Left colon (tissue), 2 donors: Measurements from ENCODE around the gene RETREG1. TPM values are rescaled to one million over a fixed set of nuclear protein-coding genes. Genes with fewer than 3 reads are reported as not detected.
"Not testable (repeated sequence)": the region's sequence is repeated elsewhere in the genome, so short reads cannot be mapped to it uniquely, and the experiment has no call there.

Source experiments
- ATAC-seq: fragments of 200-7000 bp; cut with Tn5 transposase; one replicate; pipeline ENCODE4 v1.9.1; 2020; ENCODE audit warnings: mild to moderate bottlenecking, moderate library complexity
- DNase-seq, 2 donors: peaks; one replicate each; pipeline ENCODE4 v3.0.0-alpha.2; 2020
- intact Hi-C, 2 donors: fragments of 100-400 bp; cut with DNase I in 1 of 2; cut with micrococcal nuclease in 1 of 2; formaldehyde crosslinking; loops; one replicate each; pipeline versions ENCODE4 v1.11.2 to v1.14.0; 2022; cut with DNase I, micrococcal nuclease
- total RNA-seq, 2 donors: library from RNA; stranded (reverse); fragmentation: NEBNext Ultra II Directional; extraction: Animal tissue kit (Norgen Biotek cat#: 25700); gene quantifications; one replicate each; pipeline ENCODE4 v1.2.1, GENCODE V29; 2021
- donor health status: DM: no; HTN: no; CAD: no.
- donor health status: DM: yes; HTN: yes; CAD: no.

RETREG1 gene
- total RNA-seq, 2 donors from 2014 or later, result 63.7 to 100 TPM

DNA sequence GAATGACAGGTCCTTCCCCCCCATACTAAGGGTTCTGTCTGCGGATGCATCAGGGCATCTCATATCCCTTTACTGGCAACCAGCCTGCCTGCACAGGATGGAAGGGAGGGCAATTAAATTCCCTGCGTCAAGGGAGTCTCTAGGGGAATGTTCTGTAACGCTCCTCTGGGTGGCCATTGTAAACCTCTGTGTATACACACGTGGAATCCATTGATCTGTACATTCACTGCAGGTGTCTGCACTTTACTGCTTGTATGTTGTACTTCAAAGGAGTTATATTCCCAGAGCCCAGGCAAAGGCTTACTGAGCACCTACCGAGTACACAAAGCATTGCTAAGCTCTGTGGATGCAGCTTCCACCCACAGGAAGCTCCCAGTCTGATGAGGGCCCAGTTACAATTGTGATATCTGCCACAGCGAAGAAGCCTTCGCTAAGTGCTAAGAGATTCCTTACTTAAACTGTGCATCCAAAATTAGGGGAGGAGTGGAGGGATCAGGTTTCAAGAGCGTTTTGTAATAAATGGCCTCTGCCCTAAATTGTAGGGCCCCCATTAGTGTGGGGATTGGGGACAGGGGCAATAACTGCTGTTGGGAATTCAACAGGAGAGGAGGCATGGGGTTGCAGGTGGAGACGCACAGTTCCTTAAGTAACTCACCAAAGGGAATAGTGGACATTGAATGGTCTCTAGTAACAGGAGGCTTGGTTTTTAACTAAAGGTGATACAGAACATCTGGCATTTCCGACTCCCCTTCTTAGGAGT lies 1.5 kb upstream of the RETREG1 start:
- intact Hi-C loops, result no loop called here
- DNase-seq (no peak), ATAC-seq (peak; percentile 41)

DNA sequence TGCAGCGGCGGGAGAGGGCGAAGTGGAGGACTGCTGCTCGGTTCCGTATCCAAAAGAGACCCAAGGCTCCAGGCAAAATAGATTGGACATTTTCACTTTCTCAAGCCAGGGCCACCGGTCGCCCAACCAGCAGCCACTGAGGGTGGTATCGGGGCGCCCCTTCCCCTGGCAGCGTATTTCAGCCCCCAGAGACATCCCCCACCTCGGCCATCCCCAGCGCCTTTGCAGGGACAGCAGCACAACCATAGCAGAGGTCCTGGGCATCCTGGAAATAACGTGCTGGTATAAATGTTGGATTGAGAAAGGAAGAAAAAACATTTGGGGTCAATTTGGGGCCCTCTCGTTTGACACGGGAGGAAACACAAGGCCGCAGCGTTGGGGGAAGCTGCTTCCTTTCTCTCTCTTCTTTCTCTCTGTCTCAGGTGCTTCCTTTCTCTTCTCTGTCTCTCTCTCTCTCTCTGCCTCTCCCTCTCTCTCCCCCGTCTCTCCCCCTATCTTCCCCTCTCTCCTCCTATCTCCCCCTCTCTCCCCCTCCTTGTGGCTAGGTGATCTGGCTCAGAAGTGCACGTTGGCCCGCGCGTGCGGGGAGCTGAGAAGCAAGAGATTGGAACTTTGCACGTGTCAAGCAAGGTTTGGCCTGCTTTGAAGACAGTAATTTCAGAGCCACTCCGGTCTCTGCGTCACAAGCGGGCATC lies 624 bp upstream of the RETREG1 start:
- DNase-seq, result peak; percentile 20 to 31
- intact Hi-C loops, result no loop called here
- no peak for ATAC-seq

DNA sequence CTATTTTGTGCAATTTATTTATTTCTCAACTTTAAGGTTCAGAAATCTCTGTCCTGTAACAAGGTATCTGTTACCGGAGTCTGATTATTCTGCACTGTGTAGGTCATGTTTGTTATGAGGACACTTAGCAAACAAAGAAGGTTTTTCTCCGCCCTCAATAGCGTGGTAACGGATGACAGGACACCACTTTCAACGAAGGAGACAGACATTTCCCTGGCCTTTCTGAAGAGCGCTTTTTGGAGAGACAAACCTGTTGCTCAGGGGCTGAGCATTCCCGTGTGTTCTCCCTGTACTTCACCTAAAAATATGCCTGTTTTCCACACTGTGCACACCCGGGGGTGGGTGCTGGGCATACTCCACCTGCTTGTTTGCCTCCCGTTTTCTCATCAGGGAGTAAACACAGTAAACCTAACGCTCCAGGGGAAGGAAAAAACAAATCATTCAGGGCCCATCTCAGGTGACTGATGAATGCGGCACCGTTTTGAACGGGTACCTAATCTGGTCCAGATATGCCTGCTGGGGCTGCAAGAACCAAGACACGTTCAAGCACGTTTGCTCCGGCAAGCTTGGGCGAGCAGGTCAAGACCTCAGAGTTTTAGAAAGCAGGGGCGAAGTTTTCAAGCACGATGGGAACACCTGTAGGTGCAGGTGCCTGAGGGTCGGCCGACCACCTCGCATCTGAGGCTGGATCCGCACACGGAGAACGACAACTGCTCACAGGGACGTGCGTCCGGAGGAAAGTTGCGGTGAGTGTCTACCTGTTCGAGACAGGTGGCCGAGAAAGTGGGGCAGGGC lies 859 bp downstream of the RETREG1 start:
- ATAC-seq (peak; percentile 42), DNase-seq (peak in 1 of 2 donors; percentile 10)
- intact Hi-C loops, result no loop called here

GRCh38 chr5:16612007-16612406 lies 4.8 kb downstream of the RETREG1 start:
- intact Hi-C loops, result no loop called here
- no peak for ATAC-seq
- DNase-seq, result no peak

- intact Hi-C loops, DNase-seq, ATAC-seq: not testable (repeated sequence)
Measured at GRCh38 chr5:16610896-16611295, 5.9 kb downstream of the RETREG1 start.

GRCh38 chr5:16609412-16609811 lies 7.4 kb downstream of the RETREG1 start:
- intact Hi-C loops, result no loop called here
- no peak for DNase-seq
- ATAC-seq, result no peak

GRCh38 chr5:16606628-16607027 lies 10.2 kb downstream of the RETREG1 start:
- intact Hi-C loops, result no loop called here
- ATAC-seq (no peak), DNase-seq (no peak)

DNA sequence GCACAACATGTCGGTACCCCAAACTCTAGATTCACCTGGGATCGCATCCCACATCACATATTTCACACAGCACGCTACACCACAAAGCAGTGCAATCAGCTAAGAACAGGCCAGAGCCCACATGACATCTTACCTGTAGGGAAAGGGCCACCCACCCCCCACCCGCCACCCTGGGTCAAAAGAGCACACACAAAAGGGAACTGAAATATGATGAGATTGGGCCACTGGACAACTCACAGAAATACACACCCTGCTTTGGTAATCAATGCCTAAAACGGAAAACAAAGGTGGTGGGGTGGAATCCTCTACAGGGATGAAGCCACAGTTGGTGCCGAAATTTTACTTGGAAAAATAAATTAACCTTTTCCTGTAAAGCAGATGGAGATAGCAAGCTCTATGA lies 13.1 kb downstream of the RETREG1 start:
- ATAC-seq, result no peak

DNA sequence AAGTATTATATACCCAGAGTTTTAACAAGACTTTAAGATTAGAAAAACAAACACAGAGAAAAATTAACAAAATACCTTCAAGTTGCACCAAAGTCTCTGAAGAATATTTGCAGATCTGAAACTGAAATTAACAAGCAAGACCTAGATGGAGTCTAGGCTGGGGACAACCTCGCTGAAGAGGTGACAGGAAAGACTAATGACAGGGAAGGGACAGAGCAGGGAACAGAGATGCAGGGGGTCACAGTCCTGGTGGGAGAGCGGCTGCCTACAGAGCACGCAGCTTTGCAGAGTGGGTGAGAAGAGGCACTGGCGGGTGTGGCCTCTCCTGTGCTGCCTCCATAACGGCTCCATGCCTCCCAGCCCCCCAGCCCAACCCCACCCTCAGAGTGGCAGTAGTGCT lies 13.5 kb downstream of the RETREG1 start:
- intact Hi-C loops, result no loop called here
- ATAC-seq, result no peak
- DNase-seq, result no peak

More for the DNA sequence above, 13.1 kb downstream of the RETREG1 start:
- DNase-seq, result no peak
- intact Hi-C loops, result no loop called here

DNA sequence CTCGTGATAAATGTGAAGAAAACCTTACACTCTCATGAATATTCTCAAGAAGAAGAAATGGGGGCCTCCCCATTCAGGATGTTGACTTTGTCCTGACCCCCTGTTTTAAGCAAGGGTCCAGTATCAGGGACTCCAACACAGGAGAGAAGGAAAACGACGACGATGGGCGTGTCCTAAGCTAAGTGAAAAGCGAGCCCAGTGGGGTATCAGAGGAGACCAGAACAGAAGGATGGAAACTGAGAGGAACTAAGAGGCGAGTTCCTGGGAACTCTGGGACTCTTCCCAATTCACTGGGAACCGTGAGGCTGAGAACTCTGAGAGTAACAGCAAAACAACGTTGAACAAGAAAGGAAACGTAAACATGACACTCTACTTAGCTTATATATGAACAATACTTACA lies 14.6 kb downstream of the RETREG1 start:
- intact Hi-C loops, result no loop called here
- no peak for ATAC-seq
- DNase-seq, result no peak

- no peak for DNase-seq
- intact Hi-C loops, result no loop called here
- ATAC-seq, result no peak
Measured at GRCh38 chr5:16600946-16601345, 15.9 kb downstream of the RETREG1 start.

GRCh38 chr5:16600397-16600796 lies 16.4 kb downstream of the RETREG1 start:
- DNase-seq (peak in 1 of 2 donors; percentile 22), ATAC-seq (no peak)

DNA sequence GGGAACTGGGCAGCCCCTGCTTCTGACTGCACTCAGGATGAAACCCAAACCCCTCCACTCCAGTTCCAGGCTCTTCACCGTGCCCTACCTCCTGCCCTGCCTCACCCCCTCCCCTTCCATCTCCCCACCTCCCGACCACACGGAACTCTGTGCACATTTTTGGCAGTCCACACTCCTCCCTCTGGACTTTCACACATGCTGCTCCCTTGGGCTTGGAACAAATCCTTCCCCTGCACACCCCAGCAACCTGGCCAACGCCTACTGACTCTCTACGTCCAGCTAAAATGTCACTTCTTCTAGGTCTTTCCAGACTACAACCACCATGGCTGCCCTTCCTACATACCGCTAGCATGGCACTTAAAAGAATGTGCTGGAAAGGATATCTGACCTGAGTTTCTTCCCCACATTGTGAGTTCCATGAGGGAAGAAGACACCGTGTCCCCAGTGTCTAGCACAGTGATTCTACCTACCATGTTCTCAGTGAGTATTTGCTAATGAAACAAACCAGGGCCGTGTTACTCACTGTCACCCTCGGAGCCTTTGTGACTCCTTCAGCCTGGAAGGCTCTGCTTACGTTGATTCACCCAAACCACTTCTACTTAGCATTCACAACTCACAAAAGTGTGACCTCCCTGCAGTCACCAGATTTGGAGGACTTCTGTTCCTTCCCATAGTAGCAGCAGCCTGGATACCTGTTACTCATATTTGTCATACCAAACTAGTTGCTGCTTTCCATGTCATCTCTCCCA lies 18.7 kb downstream of the RETREG1 start:
- ATAC-seq (no peak), DNase-seq (no peak)
- intact Hi-C loops, result no loop called here

More at GRCh38 chr5:16600397-16600796, 16.4 kb downstream of the RETREG1 start:
- intact Hi-C loops, result no loop called here

GRCh38 chr5:16596581-16596940 lies 20.2 kb downstream of the RETREG1 start:
- intact Hi-C loops, result no loop called here

DNA sequence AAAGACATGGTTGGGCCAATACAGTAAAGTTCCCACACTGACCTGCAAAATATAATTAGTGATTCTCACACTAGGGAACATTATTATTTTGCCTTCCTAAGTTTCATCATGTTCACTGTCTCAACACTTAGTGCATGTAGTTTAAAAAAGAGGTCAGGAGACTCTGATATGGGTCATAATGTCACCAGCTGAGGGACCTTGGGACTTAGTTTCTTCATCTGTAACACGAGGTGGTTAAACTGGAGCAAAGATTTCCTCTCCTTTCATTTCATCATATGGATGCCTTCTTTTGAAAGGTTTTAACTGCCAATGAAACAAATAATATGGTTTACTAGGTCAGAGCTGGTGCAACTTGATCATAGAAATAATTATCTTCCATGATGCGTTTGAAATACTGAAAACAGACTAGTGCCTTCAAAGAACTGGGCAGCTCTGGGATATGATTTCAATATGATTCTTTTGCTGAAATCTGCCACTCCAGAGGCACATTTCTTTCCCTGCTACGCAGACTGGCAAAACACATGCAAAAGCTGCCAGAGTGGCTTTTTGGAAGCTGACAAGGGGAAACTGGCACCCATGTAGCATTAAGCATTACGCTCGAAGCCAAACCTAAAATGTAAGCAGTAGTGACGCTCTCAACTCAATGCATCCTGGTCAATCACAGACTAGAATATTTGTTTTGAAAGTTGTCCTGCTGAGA lies 20.8 kb downstream of the RETREG1 start:
- intact Hi-C loops, result no loop called here
- no peak for DNase-seq
- ATAC-seq, result no peak

More at GRCh38 chr5:16596581-16596940, 20.2 kb downstream of the RETREG1 start:
- DNase-seq, result no peak
- no peak for ATAC-seq

- DNase-seq (no peak), ATAC-seq (no peak)
- intact Hi-C loops, result no loop called here
Measured at GRCh38 chr5:16593628-16594027, 23.2 kb downstream of the RETREG1 start.

GRCh38 chr5:16593013-16593412 lies 23.8 kb downstream of the RETREG1 start:
- ATAC-seq, result no peak
- intact Hi-C loops, result no loop called here
- DNase-seq, result no peak

GRCh38 chr5:16592255-16592654 lies 24.5 kb downstream of the RETREG1 start:
- ATAC-seq (no peak), DNase-seq (no peak)
- intact Hi-C loops, result no loop called here
